Stimulated activated CD4-positive, alpha-beta T cell treated with anti-CD3 and anti-CD28 coated beads, Interleukin-1b, Interleukin-23, amount 100 ng/mL, for 1 hour (primary cell): ENCODE data around the gene ADAM10.
"Not testable (repeated sequence)": the region's sequence is repeated elsewhere in the genome, so short reads cannot be mapped to it uniquely, and the experiment has no call there.

Source experiments
- DNase-seq, 2 donors: peaks; one replicate each; pipeline ENCODE4 v3.0.0-alpha.2; 2020; ENCODE audit warnings: low read depth in 2 of 2

ADAM10 gene

GRCh38 chr15:58611731-58612676 is 137.5 kb downstream of the ADAM10 start:
- no peak for DNase-seq

GRCh38 chr15:58608711-58609110 is 140.8 kb downstream of the ADAM10 start:
- no peak for DNase-seq

- DNase-seq: no peak
Observed at GRCh38 chr15:58608129-58608590, 141.3 kb downstream of the ADAM10 start.

- DNase-seq: no peak
Observed at GRCh38 chr15:58606577-58607080, 142.9 kb downstream of the ADAM10 start.

GRCh38 chr15:58605931-58606530 is 143.5 kb downstream of the ADAM10 start:
- no peak for DNase-seq

- no peak for DNase-seq
Observed at GRCh38 chr15:58604455-58604923, 145.0 kb downstream of the ADAM10 start.

- DNase-seq: not testable (repeated sequence)
Observed at GRCh38 chr15:58603927-58604326, 145.6 kb downstream of the ADAM10 start.

GRCh38 chr15:58602823-58603222 is 146.7 kb downstream of the ADAM10 start:
- no peak for DNase-seq

- no peak for DNase-seq
Observed at GRCh38 chr15:58598829-58599210, 150.7 kb downstream of the ADAM10 start.

- DNase-seq: no peak
Observed at GRCh38 chr15:58597943-58598828, 151.3 kb downstream of the ADAM10 start.

GRCh38 chr15:58595516-58596263 is 153.8 kb downstream of the ADAM10 start:
- no peak for DNase-seq

- no peak for DNase-seq
Observed at GRCh38 chr15:58594898-58595297, 154.6 kb downstream of the ADAM10 start.

GRCh38 chr15:58593870-58594269 is 155.6 kb downstream of the ADAM10 start:
- no peak for DNase-seq

GRCh38 chr15:58590926-58591325 is 158.6 kb downstream of the ADAM10 start:
- DNase-seq: no peak

GRCh38 chr15:58590236-58590635 is 159.3 kb downstream of the ADAM10 start:
- DNase-seq: no peak

GRCh38 chr15:58589047-58589446 is 160.5 kb downstream of the ADAM10 start:
- no peak for DNase-seq

GRCh38 chr15:58588096-58588495 is 161.4 kb downstream of the ADAM10 start:
- no peak for DNase-seq

- DNase-seq: no peak
Observed at GRCh38 chr15:58587486-58587885, 162.0 kb downstream of the ADAM10 start.

- DNase-seq: no peak
Observed at GRCh38 chr15:58585693-58586443, 163.6 kb downstream of the ADAM10 start.

GRCh38 chr15:58584789-58585461 is 164.6 kb downstream of the ADAM10 start:
- DNase-seq: no peak
